Loucy (cell line): ENCODE results near the gene PPP1R12B.
"Not testable (repeated sequence)": the region's sequence is repeated elsewhere in the genome, so short reads cannot be mapped to it uniquely, and the experiment has no call there.

Source experiments
- EZH2phosphoT487 ChIP-seq: fragments of 200-600 bp; IDR thresholded peaks from 2 replicates; pipeline ENCODE4 v1.6.1; 2018; ENCODE audit warnings: antibody characterized with exemption, mild to moderate bottlenecking, moderate library complexity, borderline replicate concordance
- TF ChIP-seq, protein P1 (sequence below): fragments of 200-600 bp; sonication (generic); conservative IDR thresholded peaks from 2 replicates; pipeline ENCODE4 v1.5.1; 2014; ENCODE audit warnings: mild to moderate bottlenecking, antibody characterized with exemption, low read length

DNA sequence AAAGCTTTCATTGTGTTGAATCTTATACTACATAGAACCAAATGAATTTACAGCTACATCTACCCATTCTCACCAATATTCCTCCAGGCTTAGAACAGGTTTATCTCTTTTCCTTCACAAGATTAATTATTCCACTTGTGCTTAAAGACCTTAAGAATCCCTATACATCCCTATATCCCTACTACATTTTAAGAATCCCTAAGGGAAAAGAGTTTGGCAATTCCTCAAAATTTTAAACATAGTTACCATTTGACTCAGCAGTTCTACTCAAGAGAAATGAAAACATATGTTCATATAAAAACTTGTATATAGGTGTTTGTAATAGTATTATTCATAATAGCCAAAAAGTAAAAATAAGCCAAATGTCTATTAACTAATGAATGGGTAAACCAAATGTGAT lies 140.6 kb downstream of the PPP1R12B start:
- TF ChIP-seq, protein P1, sequence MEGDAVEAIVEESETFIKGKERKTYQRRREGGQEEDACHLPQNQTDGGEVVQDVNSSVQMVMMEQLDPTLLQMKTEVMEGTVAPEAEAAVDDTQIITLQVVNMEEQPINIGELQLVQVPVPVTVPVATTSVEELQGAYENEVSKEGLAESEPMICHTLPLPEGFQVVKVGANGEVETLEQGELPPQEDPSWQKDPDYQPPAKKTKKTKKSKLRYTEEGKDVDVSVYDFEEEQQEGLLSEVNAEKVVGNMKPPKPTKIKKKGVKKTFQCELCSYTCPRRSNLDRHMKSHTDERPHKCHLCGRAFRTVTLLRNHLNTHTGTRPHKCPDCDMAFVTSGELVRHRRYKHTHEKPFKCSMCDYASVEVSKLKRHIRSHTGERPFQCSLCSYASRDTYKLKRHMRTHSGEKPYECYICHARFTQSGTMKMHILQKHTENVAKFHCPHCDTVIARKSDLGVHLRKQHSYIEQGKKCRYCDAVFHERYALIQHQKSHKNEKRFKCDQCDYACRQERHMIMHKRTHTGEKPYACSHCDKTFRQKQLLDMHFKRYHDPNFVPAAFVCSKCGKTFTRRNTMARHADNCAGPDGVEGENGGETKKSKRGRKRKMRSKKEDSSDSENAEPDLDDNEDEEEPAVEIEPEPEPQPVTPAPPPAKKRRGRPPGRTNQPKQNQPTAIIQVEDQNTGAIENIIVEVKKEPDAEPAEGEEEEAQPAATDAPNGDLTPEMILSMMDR = not testable (repeated sequence)
- not testable (repeated sequence) for TF ChIP-seq EZH2phosphoT487
